ENCODE data around the gene DNAH12. TPM values are rescaled to one million over a fixed set of nuclear protein-coding genes. Genes with fewer than 3 reads are reported as not detected.
"Not testable (repeated sequence)": the region's sequence is repeated elsewhere in the genome, so short reads cannot be mapped to it uniquely, and the experiment has no call there.

The DNAH12 gene
- total RNA-seq, 1 experiment from 2014 or later: not detected

DNA sequence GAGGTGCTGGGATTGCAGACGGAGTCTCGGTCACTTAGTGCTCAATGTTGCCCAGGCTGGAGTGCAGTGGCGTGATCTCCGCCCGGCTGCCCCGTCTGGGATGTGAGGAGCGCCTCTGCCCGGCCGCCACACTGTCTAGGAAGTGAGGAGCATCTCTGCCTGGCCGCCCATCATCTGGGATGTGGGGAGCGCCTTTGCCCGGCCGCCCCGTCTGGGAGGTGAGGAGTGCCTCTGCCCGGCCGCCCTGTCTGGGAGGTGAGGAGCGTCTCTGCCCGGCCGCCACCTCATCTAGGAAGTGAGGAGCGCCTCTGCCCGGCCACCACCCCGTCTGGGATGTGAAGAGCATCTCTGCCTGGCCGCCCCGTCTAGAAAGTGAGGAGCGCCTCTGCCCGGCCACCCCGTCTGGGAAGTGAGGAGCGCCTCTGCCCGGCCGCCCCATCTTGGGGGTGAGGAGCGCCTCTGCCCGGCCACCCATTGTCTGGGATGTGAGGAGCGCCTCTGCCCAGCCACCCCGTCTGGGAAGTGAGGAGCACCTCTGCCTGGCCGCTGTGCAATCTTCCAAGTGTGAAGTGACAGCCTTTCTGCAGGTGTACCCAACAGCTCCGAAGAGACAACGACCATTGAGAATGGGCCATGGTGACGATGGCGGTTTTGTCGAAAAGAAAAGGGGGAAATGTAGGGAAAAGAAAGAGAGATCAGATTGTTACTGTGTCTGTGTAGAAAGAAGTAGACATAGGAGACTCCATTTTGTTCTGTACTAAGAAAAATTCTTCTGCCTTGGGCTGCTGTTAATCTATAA, 205.7 kb downstream of the DNAH12 start:
- CTCF ChIA-PET: not testable (repeated sequence)

DNA sequence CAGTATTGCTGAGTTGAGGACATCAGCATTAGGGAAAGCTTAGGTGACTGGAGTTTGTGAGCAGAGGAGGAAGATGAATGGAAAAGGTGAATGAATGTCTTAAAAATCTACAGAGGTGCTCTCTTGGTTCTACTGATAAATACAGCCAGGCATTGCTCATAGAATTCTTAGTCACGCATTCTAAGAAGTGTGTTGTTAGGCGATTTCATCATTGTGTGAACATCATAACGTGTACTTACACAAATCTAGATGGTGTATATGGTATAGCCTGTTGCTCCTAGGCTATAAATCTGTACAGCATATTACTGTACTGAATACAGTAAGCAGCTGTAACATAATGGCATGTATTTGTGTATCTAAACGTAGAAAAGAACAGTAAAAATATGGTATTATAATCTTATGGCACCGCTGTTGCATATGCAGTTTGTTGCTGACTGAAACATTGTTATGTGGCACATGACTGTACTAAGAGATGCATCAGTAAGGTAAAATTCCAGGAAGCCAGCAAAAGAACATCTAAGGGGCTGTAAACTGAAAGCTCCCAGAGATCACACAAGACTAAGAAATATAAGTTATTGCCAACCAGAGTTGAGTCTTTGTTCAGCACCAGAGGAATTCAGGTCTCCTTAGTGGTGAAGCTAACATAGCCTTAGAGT, 208.7 kb downstream of the DNAH12 start:
- POLR2A ChIA-PET: interaction anchor here (0.6 kb wide), 1 partner anchor 48 kb away, joined by 3 read pairs; no protein-coding TSS in a partner anchor
- H3K9me2 ChIP-seq (ENCODE audit: insufficient read depth): peaks cover 1% of the 10 kb centered on the region; the same call in 1 of the 2 replicates
- no peak overlapping the region for H3K4me3 ChIP-seq (replicated peaks in 1 of 2; ENCODE audit: low read depth in 1 of 2, low read length in 2 of 2)
- H3K4me2 ChIP-seq (ENCODE audit: low read length): no peak overlapping the region
- CTCF ChIA-PET: no interaction called here
- H3K9ac ChIP-seq (ENCODE audit: low read length): no peak overlapping the region
- no peaks in the 10 kb centered on the region for H4K20me1 ChIP-seq (ENCODE audit: insufficient read depth)
- no TSS peak for BruUV-seq (replicated peaks)
- H3K9me3 ChIP-seq (ENCODE audit: control insufficient read depth in 1 of 2, insufficient read depth in 1 of 2, low read depth in 1 of 2, low read length in 2 of 2): no peaks in the 10 kb centered on the region
- DNase-seq (ENCODE audit: low read depth, low spot score): peak; percentile 2
- no peak for ATAC-seq
- intact Hi-C loops (cut with micrococcal nuclease): no loop called here
- no peaks in the 10 kb centered on the region for H3K79me2 ChIP-seq (ENCODE audit: insufficient read depth, low read length)
- H2AFZ ChIP-seq (ENCODE audit: low read depth, low read length, poor library complexity, severe bottlenecking): no peak overlapping the region
- H3K27ac ChIP-seq (ENCODE audit: low read depth, low read length): no peak overlapping the region
- RAD21 ChIA-PET (ENCODE audit: low non-redundant PET in 1 of 2, low total read pairs in 2 of 2, uncharacterized antibody in 2 of 2, unreplicated experiment in 2 of 2): no interaction called here
- no peaks in the 10 kb centered on the region for H3K4me1 ChIP-seq (ENCODE audit: control insufficient read depth in 1 of 2, insufficient read depth in 2 of 2, low read length in 2 of 2)
- H3K36me3 ChIP-seq (ENCODE audit: control insufficient read depth in 1 of 2, insufficient read depth in 2 of 2, low read length in 2 of 2): no peaks in the 10 kb centered on the region
- no peaks in the 10 kb centered on the region for H3K27me3 ChIP-seq (ENCODE audit: insufficient read depth, low read length)
- TF ChIP-seq, protein P1, sequence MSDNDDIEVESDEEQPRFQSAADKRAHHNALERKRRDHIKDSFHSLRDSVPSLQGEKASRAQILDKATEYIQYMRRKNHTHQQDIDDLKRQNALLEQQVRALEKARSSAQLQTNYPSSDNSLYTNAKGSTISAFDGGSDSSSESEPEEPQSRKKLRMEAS (IDR thresholded peaks at IDR 0.05): no peak
- TF ChIP-seq ZFX (IDR thresholded peaks at IDR 0.05) (no peak), YY1 (IDR thresholded peaks at IDR 0.05; ENCODE audit: extremely low read depth, insufficient replicate concordance, low read depth, low read length) (no peak), SP1 (IDR thresholded peaks at IDR 0.05; ENCODE audit: low read depth) (no peak), JUND (IDR thresholded peaks at IDR 0.05) (no peak), FOSL1 (IDR thresholded peaks at IDR 0.05; ENCODE audit: low read depth) (no peak), ZNF274 (IDR thresholded peaks at IDR 0.05; ENCODE audit: low read depth, low read length) (no peak), CBX3 (IDR thresholded peaks at IDR 0.05; ENCODE audit: low read depth) (no peak), POLR2A (IDR thresholded peaks at IDR 0.05; ENCODE audit: borderline replicate concordance, extremely low read depth, insufficient read depth, insufficient read length) (no peak), ELF1 (IDR thresholded peaks at IDR 0.05; ENCODE audit: borderline replicate concordance, low read depth) (no peak), SIN3A (IDR thresholded peaks at IDR 0.05; ENCODE audit: low read depth) (no peak), EGR1 (IDR thresholded peaks at IDR 0.05; ENCODE audit: low read depth) (no peak), TCF7L2 (IDR thresholded peaks at IDR 0.05; ENCODE audit: borderline replicate concordance, extremely low read depth, insufficient read depth, insufficient read length) (no peak), SRF (IDR thresholded peaks at IDR 0.05; ENCODE audit: low read depth) (no peak)
- TF ChIP-seq, protein P2, sequence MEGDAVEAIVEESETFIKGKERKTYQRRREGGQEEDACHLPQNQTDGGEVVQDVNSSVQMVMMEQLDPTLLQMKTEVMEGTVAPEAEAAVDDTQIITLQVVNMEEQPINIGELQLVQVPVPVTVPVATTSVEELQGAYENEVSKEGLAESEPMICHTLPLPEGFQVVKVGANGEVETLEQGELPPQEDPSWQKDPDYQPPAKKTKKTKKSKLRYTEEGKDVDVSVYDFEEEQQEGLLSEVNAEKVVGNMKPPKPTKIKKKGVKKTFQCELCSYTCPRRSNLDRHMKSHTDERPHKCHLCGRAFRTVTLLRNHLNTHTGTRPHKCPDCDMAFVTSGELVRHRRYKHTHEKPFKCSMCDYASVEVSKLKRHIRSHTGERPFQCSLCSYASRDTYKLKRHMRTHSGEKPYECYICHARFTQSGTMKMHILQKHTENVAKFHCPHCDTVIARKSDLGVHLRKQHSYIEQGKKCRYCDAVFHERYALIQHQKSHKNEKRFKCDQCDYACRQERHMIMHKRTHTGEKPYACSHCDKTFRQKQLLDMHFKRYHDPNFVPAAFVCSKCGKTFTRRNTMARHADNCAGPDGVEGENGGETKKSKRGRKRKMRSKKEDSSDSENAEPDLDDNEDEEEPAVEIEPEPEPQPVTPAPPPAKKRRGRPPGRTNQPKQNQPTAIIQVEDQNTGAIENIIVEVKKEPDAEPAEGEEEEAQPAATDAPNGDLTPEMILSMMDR (IDR thresholded peaks at IDR 0.05 in 2 of 3, conservative IDR thresholded peaks at IDR 0.05 in 1 of 3; ENCODE audit: borderline replicate concordance in 1 of 3, insufficient read depth in 1 of 3, low read depth in 2 of 3, low read length in 2 of 3): no peak
- TF ChIP-seq, protein P3, sequence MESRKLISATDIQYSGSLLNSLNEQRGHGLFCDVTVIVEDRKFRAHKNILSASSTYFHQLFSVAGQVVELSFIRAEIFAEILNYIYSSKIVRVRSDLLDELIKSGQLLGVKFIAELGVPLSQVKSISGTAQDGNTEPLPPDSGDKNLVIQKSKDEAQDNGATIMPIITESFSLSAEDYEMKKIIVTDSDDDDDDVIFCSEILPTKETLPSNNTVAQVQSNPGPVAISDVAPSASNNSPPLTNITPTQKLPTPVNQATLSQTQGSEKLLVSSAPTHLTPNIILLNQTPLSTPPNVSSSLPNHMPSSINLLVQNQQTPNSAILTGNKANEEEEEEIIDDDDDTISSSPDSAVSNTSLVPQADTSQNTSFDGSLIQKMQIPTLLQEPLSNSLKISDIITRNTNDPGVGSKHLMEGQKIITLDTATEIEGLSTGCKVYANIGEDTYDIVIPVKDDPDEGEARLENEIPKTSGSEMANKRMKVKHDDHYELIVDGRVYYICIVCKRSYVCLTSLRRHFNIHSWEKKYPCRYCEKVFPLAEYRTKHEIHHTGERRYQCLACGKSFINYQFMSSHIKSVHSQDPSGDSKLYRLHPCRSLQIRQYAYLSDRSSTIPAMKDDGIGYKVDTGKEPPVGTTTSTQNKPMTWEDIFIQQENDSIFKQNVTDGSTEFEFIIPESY (IDR thresholded peaks at IDR 0.05; ENCODE audit: extremely low read depth, insufficient replicate concordance, low read length): no peak

More for the DNA sequence above, 205.7 kb downstream of the DNAH12 start:
- H3K9ac ChIP-seq (ENCODE audit: low read length); H3K9me3 ChIP-seq (ENCODE audit: control insufficient read depth in 1 of 2, insufficient read depth in 1 of 2, low read depth in 1 of 2, low read length in 2 of 2); H3K27ac ChIP-seq (ENCODE audit: low read depth, low read length); DNase-seq (ENCODE audit: low read depth, low spot score); intact Hi-C loops (cut with micrococcal nuclease); H3K4me3 ChIP-seq (replicated peaks in 1 of 2; ENCODE audit: low read depth in 1 of 2, low read length in 2 of 2); H3K4me1 ChIP-seq (ENCODE audit: control insufficient read depth in 1 of 2, insufficient read depth in 2 of 2, low read length in 2 of 2); H3K27me3 ChIP-seq (ENCODE audit: insufficient read depth, low read length); RAD21 ChIA-PET (ENCODE audit: low non-redundant PET in 1 of 2, low total read pairs in 2 of 2, uncharacterized antibody in 2 of 2, unreplicated experiment in 2 of 2); H3K9me2 ChIP-seq (ENCODE audit: insufficient read depth); POLR2A ChIA-PET; H3K36me3 ChIP-seq (ENCODE audit: control insufficient read depth in 1 of 2, insufficient read depth in 2 of 2, low read length in 2 of 2); H3K4me2 ChIP-seq (ENCODE audit: low read length); H3K79me2 ChIP-seq (ENCODE audit: insufficient read depth, low read length); ATAC-seq; H4K20me1 ChIP-seq (ENCODE audit: insufficient read depth); H2AFZ ChIP-seq (ENCODE audit: low read depth, low read length, poor library complexity, severe bottlenecking); BruUV-seq (replicated peaks): not testable (repeated sequence)

Data from HCT116 (cell line).